WTC11 (cell line): ENCODE results near the gene SORD.
"Not testable (repeated sequence)": the region's sequence is repeated elsewhere in the genome, so short reads cannot be mapped to it uniquely, and the experiment has no call there.

Source experiments
- ARID4B ChIP-seq: sonication (generic); formaldehyde crosslinking; IDR thresholded peaks from 2 replicates; pipeline ENCODE4 v1.8.0; 2023; ENCODE audit warnings: missing genetic modification reagents, mild to moderate bottlenecking, borderline replicate concordance
- CBFB ChIP-seq: sonication (generic); formaldehyde crosslinking; IDR thresholded peaks from 2 replicates; pipeline ENCODE4 v1.8.1; 2022; ENCODE audit warnings: mild to moderate bottlenecking, low read depth, missing genetic modification reagents
- CTCF ChIP-seq: fragments of 200-600 bp; IDR thresholded peaks from 2 replicates; pipeline ENCODE4 v1.8.0; 2022; ENCODE audit warnings: antibody characterized with exemption
- E2F5 ChIP-seq: sonication (generic); formaldehyde crosslinking; IDR thresholded peaks from 2 replicates; pipeline ENCODE4 v1.8.1; 2022; ENCODE audit warnings: mild to moderate bottlenecking, moderate library complexity, missing genetic modification reagents
- IRF2 ChIP-seq: sonication (generic); formaldehyde crosslinking; IDR thresholded peaks from 2 replicates; pipeline ENCODE4 v1.8.0; 2022; ENCODE audit warnings: low read depth, missing genetic modification reagents, borderline replicate concordance
- JUN ChIP-seq: sonication (generic); formaldehyde crosslinking; IDR thresholded peaks from 2 replicates; pipeline ENCODE4 v1.8.0; 2023; ENCODE audit warnings: mild to moderate bottlenecking, missing genetic modification reagents
- MAX ChIP-seq: sonication (generic); formaldehyde crosslinking; IDR thresholded peaks from 2 replicates; pipeline ENCODE4 v1.8.0; 2022; ENCODE audit warnings: mild to moderate bottlenecking, missing genetic modification reagents
- NR2C2 ChIP-seq: sonication (generic); formaldehyde crosslinking; IDR thresholded peaks from 2 replicates; pipeline ENCODE4 v1.8.0; 2022; ENCODE audit warnings: mild to moderate bottlenecking, missing genetic modification reagents
- SMAD4 ChIP-seq: sonication (generic); formaldehyde crosslinking; IDR thresholded peaks from 2 replicates; pipeline ENCODE4 v1.8.0; 2022; ENCODE audit warnings: mild to moderate bottlenecking, missing genetic modification reagents
- TEAD1 ChIP-seq: sonication (generic); formaldehyde crosslinking; IDR thresholded peaks from 2 replicates; pipeline ENCODE4 v1.8.0; 2022; ENCODE audit warnings: mild to moderate bottlenecking, missing genetic modification reagents
- ZNF512 ChIP-seq: sonication (generic); formaldehyde crosslinking; IDR thresholded peaks from 2 replicates; pipeline ENCODE4 v1.8.1; 2022; ENCODE audit warnings: missing genetic modification reagents, borderline replicate concordance
- TF ChIP-seq, protein P1 (sequence below): sonication (generic); formaldehyde crosslinking; IDR thresholded peaks from 2 replicates; pipeline ENCODE4 v1.8.0; 2023; ENCODE audit warnings: missing genetic modification reagents
- TF ChIP-seq, protein P2 (sequence below): sonication (generic); formaldehyde crosslinking; IDR thresholded peaks from 2 replicates; pipeline ENCODE4 v1.8.1; 2022; ENCODE audit warnings: low read depth, missing genetic modification reagents, borderline replicate concordance

DNA sequence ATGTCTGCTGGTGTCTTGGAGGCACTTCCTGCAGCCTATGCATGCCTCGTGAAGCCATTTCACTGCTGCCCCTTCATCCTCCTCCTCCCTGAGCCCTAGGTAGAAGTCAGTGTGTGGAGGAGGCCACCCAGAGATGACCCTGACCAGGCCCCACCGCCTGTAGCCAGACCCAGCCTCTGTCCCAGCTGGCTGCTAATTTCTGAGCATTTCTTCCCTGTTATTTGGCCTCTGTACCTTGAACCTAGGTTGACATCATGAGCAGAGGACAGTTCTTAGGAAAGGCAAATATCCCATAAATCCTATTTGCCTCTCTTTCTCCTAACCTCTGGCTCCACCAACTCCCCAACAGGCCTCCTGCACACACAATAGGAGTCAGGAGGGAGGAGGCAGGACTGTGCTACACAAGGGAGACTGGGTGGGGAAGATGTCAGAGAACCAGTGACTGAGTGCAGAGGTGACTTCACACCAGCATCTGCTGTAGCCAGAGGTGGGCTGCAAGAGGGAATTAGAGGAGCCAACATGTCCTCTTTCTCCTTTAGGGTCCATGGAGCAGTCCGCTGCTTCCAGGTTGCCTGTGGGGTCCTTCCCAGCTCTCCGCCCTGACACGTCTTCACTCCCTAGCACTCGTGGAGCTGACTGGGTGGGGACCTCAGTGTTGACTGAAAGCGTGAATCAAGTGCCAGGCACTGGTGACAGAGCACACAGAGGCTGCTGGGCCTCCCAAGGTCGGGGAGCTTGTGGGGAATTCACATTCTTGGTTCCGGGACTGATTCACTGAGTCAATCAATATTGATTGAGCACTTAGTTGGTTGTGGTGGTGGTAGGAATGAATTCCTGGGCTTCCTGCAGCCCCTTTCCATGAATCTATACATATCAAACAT lies 52.7 kb downstream of the SORD start:
- not testable (repeated sequence) for TF ChIP-seq CBFB (CRISPR knock-in tag); SMAD4 (CRISPR knock-in tag); MAX; CTCF; IRF2 (CRISPR knock-in tag); ARID4B; E2F5 (CRISPR knock-in tag); ZNF512 (CRISPR knock-in tag); JUN (CRISPR knock-in tag); TEAD1; NR2C2 (CRISPR knock-in tag)
- TF ChIP-seq, protein P1, sequence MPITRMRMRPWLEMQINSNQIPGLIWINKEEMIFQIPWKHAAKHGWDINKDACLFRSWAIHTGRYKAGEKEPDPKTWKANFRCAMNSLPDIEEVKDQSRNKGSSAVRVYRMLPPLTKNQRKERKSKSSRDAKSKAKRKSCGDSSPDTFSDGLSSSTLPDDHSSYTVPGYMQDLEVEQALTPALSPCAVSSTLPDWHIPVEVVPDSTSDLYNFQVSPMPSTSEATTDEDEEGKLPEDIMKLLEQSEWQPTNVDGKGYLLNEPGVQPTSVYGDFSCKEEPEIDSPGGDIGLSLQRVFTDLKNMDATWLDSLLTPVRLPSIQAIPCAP: not testable (repeated sequence)
- TF ChIP-seq, protein P2, sequence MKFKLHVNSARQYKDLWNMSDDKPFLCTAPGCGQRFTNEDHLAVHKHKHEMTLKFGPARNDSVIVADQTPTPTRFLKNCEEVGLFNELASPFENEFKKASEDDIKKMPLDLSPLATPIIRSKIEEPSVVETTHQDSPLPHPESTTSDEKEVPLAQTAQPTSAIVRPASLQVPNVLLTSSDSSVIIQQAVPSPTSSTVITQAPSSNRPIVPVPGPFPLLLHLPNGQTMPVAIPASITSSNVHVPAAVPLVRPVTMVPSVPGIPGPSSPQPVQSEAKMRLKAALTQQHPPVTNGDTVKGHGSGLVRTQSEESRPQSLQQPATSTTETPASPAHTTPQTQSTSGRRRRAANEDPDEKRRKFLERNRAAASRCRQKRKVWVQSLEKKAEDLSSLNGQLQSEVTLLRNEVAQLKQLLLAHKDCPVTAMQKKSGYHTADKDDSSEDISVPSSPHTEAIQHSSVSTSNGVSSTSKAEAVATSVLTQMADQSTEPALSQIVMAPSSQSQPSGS: not testable (repeated sequence)
